HepG2 (cell line): ENCODE measurements around the gene EHD1. TPM values are rescaled to one million over a fixed set of nuclear protein-coding genes. Genes with fewer than 3 reads are reported as not detected.

ENCODE experiments used
- ATAC-seq: fragments of 200-7000 bp; cut with Tn5 transposase; 3 replicates; pipeline ENCODE4 v1.9.1; 2020; ENCODE audit warnings: mild to moderate bottlenecking, moderate library complexity
- BruUV-seq: library from RNA; stranded (reverse); fragments of 400-500 nt; replicated peaks from 2 replicates; lab custom pipeline; 2021; lab: Mats Ljungman, UMichigan
- CTCF ChIA-PET: fragments of 300-600 bp; formaldehyde crosslinking; extraction: SDS; loops from one replicate; lab custom pipeline; 2021; ENCODE audit warnings: low total read pairs, inconsistent platforms, low intra/inter-chr PET ratio; lab: Yijun Ruan, JAX
- POLR2A ChIA-PET: fragments of 350-600 bp; sonication (Branson Sonifier 250); formaldehyde crosslinking; loops from one replicate; lab custom pipeline; 2020; ENCODE audit warnings: antibody characterized with exemption, inconsistent platforms; lab: Yijun Ruan, JAX
- DNase-seq: peaks from one replicate; pipeline ENCODE4 v3.0.0-alpha.2; 2015; ENCODE audit warnings: low spot score
- FAIRE-seq: peaks from 3 replicates; lab custom pipeline; 2011; peaks lifted over from hg19 to GRCh38; lab: Jason Lieb, UNC
- H2AFZ ChIP-seq: one replicate; pipeline ENCODE4 v1.6.1; 2011; ENCODE audit warnings: low read length, inconsistent platforms
- H3K27ac ChIP-seq: fragments of 300-600 bp; 3 replicates; pipeline ENCODE4 v1.8.0; 2011; ENCODE audit warnings: mixed run types, mild to moderate bottlenecking, mixed read lengths, low read length, inconsistent platforms; ENCODE audit not compliant: insufficient read depth; ENCODE audit errors: extremely low read length
- H3K27me3 ChIP-seq, 2 experiments: fragments of 200-600 bp in 1 of 2; 2 replicates in 1 of 2; 3 replicates in 1 of 2; pipeline versions ENCODE4 v1.6.0 to v1.8.0; 2011; ENCODE audit warnings: low read length in 2 of 2, mild to moderate bottlenecking in 2 of 2, moderate library complexity in 2 of 2, inconsistent platforms in 1 of 2; ENCODE audit not compliant: insufficient read depth in 2 of 2, control insufficient read depth in 1 of 2
- H3K36me3 ChIP-seq, 2 experiments: fragments of 200-600 bp in 1 of 2; replicated peaks in 1 of 2; 2 replicates in 1 of 2; 3 replicates in 1 of 2; pipeline versions ENCODE4 v1.5.1 to v1.8.0; 2011; ENCODE audit warnings: low read length in 2 of 2, inconsistent platforms in 1 of 2; ENCODE audit not compliant: insufficient read depth in 2 of 2, control insufficient read depth in 1 of 2
- H3K4me1 ChIP-seq: 2 replicates; pipeline ENCODE4 v1.5.1; 2012; ENCODE audit warnings: low read length, inconsistent platforms; ENCODE audit not compliant: insufficient read depth
- H3K4me2 ChIP-seq: 2 replicates; pipeline ENCODE4 v1.6.0; 2011; ENCODE audit warnings: low read depth, low read length, inconsistent platforms
- H3K4me3 ChIP-seq, 3 experiments: fragments of 200-600 bp in 1 of 3; sonication (generic), shearing (Covaris generic) in 1 of 3; replicated peaks in 1 of 3; 2 replicates each; pipeline ENCODE4 v1.5.1; 2011 to 2016; ENCODE audit warnings: low read length in 3 of 3, inconsistent platforms in 2 of 3, low read depth in 2 of 3, mild to moderate bottlenecking in 2 of 3, control low read depth in 1 of 3, mixed read lengths in 1 of 3; ENCODE audit not compliant: insufficient read depth in 1 of 3
- H3K79me2 ChIP-seq: one replicate; pipeline ENCODE4 v1.6.1; 2011; ENCODE audit warnings: low read length, inconsistent platforms; ENCODE audit not compliant: insufficient read depth
- H3K9ac ChIP-seq: 2 replicates; pipeline ENCODE4 v1.6.0; 2011; ENCODE audit warnings: mild to moderate bottlenecking, low read depth, low read length, inconsistent platforms; ENCODE audit not compliant: insufficient read depth
- H3K9me3 ChIP-seq: 2 replicates; pipeline ENCODE4 v1.5.1; 2012; ENCODE audit warnings: mild to moderate bottlenecking, low read length
- H4K20me1 ChIP-seq: 2 replicates; pipeline ENCODE4 v1.6.0; 2011; ENCODE audit warnings: inconsistent platforms, mild to moderate bottlenecking, low read length, moderate library complexity; ENCODE audit not compliant: insufficient read depth
- FOSL2 ChIP-seq: sonication (generic); formaldehyde crosslinking; IDR thresholded peaks from 2 replicates; pipeline ENCODE4 v1.4.0; 2020; ENCODE audit warnings: missing genetic modification reagents
- MXD4 ChIP-seq: IDR thresholded peaks from 2 replicates; pipeline ENCODE4 v1.6.1; 2016; ENCODE audit warnings: mild to moderate bottlenecking, missing biosample characterization, missing genetic modification reagents
- SNAI1 ChIP-seq: sonication (generic); formaldehyde crosslinking; IDR thresholded peaks from 2 replicates; pipeline ENCODE4 v1.5.0; 2020; ENCODE audit warnings: mild to moderate bottlenecking, missing genetic modification reagents, borderline replicate concordance
- SP1 ChIP-seq, 2 experiments: fragments of 450-650 bp in 1 of 2; sonication (generic) in 1 of 2; formaldehyde crosslinking in 1 of 2; IDR thresholded peaks; 2 replicates each; pipeline versions ENCODE4 v1.4.0 to v1.6.1; 2016 to 2020; ENCODE audit warnings: missing genetic modification reagents in 1 of 2
- THAP9 ChIP-seq: sonication (generic); formaldehyde crosslinking; IDR thresholded peaks from 2 replicates; pipeline ENCODE4; 2020; ENCODE audit warnings: missing genetic modification reagents, mild to moderate bottlenecking, borderline replicate concordance
- ZMAT3 ChIP-seq: sonication (generic); formaldehyde crosslinking; conservative IDR thresholded peaks from 2 replicates; pipeline ENCODE4 v1.7.0; 2021; ENCODE audit warnings: missing genetic modification reagents
- ZNF282 ChIP-seq: fragments of 450-650 bp; IDR thresholded peaks from 2 replicates; pipeline ENCODE4 v1.6.1; 2018; ENCODE audit not compliant: partially characterized antibody
- ZNF431 ChIP-seq: sonication (generic); formaldehyde crosslinking; IDR thresholded peaks from 2 replicates; pipeline ENCODE4 v1.9.0; 2022; ENCODE audit warnings: missing genetic modification reagents, low read depth, mild to moderate bottlenecking, borderline replicate concordance
- ZNF546 ChIP-seq: sonication (generic); formaldehyde crosslinking; conservative IDR thresholded peaks from 2 replicates; pipeline ENCODE4 v1.8.1; 2023; ENCODE audit warnings: mild to moderate bottlenecking, missing genetic modification reagents
- ZNF567 ChIP-seq: sonication (generic); formaldehyde crosslinking; IDR thresholded peaks from 2 replicates; pipeline ENCODE4 v1.8.1; 2023; ENCODE audit warnings: mild to moderate bottlenecking, missing genetic modification reagents, borderline replicate concordance
- WGBS: methylation state at CpG from one replicate; pipeline ENCODE4 v1.1.6; 2017; ENCODE audit warnings: low lambda C conversion rate; 5-methylcytosine and 5-hydroxymethylcytosine counted together
- in situ Hi-C: cut with HindIII; loops from 2 replicates; pipeline ENCODE4 v1.10.0; 2017; ENCODE audit warnings: low pct_unique_long_range_greater_than_20kb; ENCODE audit not compliant: extremely low pct_ligation_motif_present
- intact Hi-C: fragments of 100-400 bp; cut with micrococcal nuclease; formaldehyde crosslinking; loops from one replicate; pipeline ENCODE4 v1.10.0; 2022; ENCODE audit not compliant: unreplicated experiment
- polyA plus RNA-seq, 8 experiments: library from polyadenylated mRNA; depleted of rRNA in 3 of 8; stranded (reverse) in 7 of 8; unstranded in 1 of 8; fragments of >200 nt; fragmentation: Illumina TruSeq in 4 of 8; extraction: Trizol in 4 of 8; gene quantifications; 2 replicates each; pipeline versions ENCODE4 v1.2.1 to v1.2.3, GENCODE V29; 2011 to 2016; ENCODE audit warnings: low read depth in 4 of 8, missing spikeins in 1 of 8, mixed read lengths in 1 of 8; ENCODE audit not compliant: insufficient read depth in 1 of 8
- total RNA-seq, 5 experiments: library from RNA; depleted of rRNA; stranded (reverse); fragments of >200 nt; fragmentation: Illumina TruSeq; extraction: Trizol; gene quantifications; 2 replicates each; pipeline ENCODE4 v1.2.3, GENCODE V29; 2016; ENCODE audit warnings: low read depth in 1 of 5

EHD1 gene
- total and polyA plus RNA-seq, 2 of the 13 experiments (the other 11 are each of a cell fraction or from before 2014, with no cell fraction given): 23.6 to 26.6 TPM

- Histone ChIP-seq H3K79me2 (no peaks in the 10 kb centered on the region), H3K9me3 (no peaks in the 10 kb centered on the region), H3K27ac (no peak overlapping the region), H3K9ac (no peak overlapping the region), H3K36me3 (no peaks in the 10 kb centered on the region), H2AFZ (no peak overlapping the region)
- POLR2A ChIA-PET: interaction anchor here (1.0 to 11.5 kb wide), 5 partner anchors 7 to 105 kb away, joined by 3 to 132 read pairs (median 6); partner anchors contain the start of genes EHD1 and SF1
- WGBS: 43% methylated on average over 4 of the region's 5 CpGs
- ATAC-seq: no peak
- CTCF ChIA-PET: no interaction called here
- in situ Hi-C loops: no loop called here
- TF ChIP-seq ZMAT3 (CRISPR knock-in tag) (no peak), ZNF282 (no peak), FOSL2 (no peak), ZNF431 (CRISPR knock-in tag) (no peak), MXD4 (CRISPR knock-in tag) (no peak), ZNF546 (no peak), SP1 (IDR thresholded peaks at IDR 0.05) (no peak), SP1 (CRISPR knock-in tag; IDR thresholded peaks at IDR 0.05) (no peak), SNAI1 (CRISPR knock-in tag) (no peak), ZNF567 (no peak), THAP9 (CRISPR knock-in tag) (no peak)
- TF ChIP-seq, all 625 proteins: peak for 0
- Histone ChIP-seq H3K27me3 (no peaks in the 10 kb centered on the region), H3K4me1 (peaks cover 69% of the 10 kb centered on the region), H4K20me1 (no peaks in the 10 kb centered on the region), H3K4me3 (no peak overlapping the region), H3K4me2 (no peak overlapping the region)
- DNase-seq (no peak), FAIRE-seq (no peak)
- intact Hi-C loops: no loop called here
- BruUV-seq: no TSS peak
These were observed 5.2 kb upstream of the EHD1 start for GRCh38 chr11:64883575-64883974.
